Peyer's patch (tissue), 4 donors: ENCODE data around the gene RHD.

Experiments used
- POLR2A ChIP-seq, 2 donors: fragments of 450-650 bp; IDR thresholded peaks; one replicate each; pipeline ENCODE4 v1.5.1; 2017; ENCODE audit warnings: antibody characterized with exemption in 2 of 2, mild to moderate bottlenecking in 2 of 2, moderate library complexity in 2 of 2
- TF ChIP-seq, protein P1 (sequence below), 6 experiments: fragments of 450-650 bp in 4 of 6; fragments of 200-600 bp in 2 of 6; sonication (generic) in 1 of 6; IDR thresholded peaks; one replicate each; pipeline ENCODE4 v1.5.1; 2017 to 2019; ENCODE audit warnings: antibody characterized with exemption in 6 of 6, mild to moderate bottlenecking in 3 of 6, moderate library complexity in 1 of 6

DNA sequence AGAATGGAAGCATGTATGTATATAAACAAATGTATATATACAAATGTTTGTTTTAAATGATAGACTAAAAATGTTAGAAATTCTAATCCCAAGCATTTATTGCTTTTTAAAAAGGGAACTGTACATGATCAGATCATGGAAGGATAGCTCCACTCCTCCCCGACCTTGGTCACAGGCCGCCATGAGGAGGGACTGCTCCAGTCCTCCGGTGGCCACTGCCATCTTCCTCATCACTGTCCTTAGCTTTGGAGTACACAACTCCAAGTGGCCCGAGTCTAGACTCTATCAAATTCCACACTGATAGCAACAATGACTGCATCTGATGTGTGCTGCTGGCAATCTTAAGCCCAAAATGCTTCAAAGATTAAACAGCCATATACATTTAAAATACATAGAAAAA is 49.7 kb upstream of the RHD start:
- TF ChIP-seq, protein P1, sequence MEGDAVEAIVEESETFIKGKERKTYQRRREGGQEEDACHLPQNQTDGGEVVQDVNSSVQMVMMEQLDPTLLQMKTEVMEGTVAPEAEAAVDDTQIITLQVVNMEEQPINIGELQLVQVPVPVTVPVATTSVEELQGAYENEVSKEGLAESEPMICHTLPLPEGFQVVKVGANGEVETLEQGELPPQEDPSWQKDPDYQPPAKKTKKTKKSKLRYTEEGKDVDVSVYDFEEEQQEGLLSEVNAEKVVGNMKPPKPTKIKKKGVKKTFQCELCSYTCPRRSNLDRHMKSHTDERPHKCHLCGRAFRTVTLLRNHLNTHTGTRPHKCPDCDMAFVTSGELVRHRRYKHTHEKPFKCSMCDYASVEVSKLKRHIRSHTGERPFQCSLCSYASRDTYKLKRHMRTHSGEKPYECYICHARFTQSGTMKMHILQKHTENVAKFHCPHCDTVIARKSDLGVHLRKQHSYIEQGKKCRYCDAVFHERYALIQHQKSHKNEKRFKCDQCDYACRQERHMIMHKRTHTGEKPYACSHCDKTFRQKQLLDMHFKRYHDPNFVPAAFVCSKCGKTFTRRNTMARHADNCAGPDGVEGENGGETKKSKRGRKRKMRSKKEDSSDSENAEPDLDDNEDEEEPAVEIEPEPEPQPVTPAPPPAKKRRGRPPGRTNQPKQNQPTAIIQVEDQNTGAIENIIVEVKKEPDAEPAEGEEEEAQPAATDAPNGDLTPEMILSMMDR (IDR thresholded peaks at IDR 0.05), result no peak
- no peak for TF ChIP-seq POLR2A (IDR thresholded peaks at IDR 0.05)
